GM18505 (cell line): ENCODE data around the gene HERC4.

Experiments
- ATAC-seq: cut with Tn5 transposase; IDR thresholded peaks from one replicate; pipeline ENCODE4 v1.9.1; 2021; ENCODE audit not compliant: unreplicated experiment
- POLR2A ChIP-seq: IDR thresholded peaks from 4 replicates; pipeline ENCODE4 v1.6.1; 2011; ENCODE audit warnings: borderline replicate concordance; ENCODE audit not compliant: insufficient read depth, insufficient read length; ENCODE audit errors: extremely low read depth

Gene HERC4

DNA sequence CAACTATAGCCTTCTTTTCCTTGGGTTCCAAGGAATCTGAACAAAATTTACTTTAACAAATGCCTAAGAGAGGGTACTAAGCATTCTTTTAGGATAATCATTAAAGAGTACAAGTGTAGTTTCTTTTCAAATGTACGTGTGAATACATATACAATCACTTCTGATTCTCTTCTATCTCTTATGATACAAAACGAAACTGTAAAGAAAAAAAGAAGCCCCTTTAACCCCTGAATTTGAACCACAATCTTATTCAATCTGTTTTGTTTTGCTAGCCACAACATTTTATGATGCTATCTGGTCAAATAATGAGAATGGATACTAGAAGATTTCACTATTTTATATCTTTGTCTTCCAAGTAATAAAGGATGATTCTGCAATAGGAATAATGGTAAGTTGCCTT, 141.9 kb downstream of the HERC4 start:
- TF ChIP-seq POLR2A = no peak
- ATAC-seq = no peak

DNA sequence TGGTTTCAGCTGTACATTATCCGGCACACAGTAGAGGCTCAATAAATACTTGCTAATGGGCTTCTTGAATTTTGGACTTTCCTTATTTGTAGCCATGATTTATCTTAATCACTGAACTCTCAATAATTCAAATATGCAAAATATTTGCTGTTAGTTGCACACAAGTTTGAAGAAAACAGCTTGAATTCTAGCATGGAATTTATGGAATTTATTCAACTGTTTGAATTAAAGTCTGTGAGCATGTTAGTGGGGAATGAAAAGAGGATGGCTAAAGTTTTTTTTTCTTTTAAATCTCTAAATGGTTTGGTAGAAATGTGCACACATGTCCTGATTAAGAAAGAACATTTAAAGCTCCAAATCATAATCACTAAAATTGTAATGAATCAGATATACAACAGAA, 148.1 kb downstream of the HERC4 start:
- no peak for TF ChIP-seq POLR2A
- no peak for ATAC-seq

DNA sequence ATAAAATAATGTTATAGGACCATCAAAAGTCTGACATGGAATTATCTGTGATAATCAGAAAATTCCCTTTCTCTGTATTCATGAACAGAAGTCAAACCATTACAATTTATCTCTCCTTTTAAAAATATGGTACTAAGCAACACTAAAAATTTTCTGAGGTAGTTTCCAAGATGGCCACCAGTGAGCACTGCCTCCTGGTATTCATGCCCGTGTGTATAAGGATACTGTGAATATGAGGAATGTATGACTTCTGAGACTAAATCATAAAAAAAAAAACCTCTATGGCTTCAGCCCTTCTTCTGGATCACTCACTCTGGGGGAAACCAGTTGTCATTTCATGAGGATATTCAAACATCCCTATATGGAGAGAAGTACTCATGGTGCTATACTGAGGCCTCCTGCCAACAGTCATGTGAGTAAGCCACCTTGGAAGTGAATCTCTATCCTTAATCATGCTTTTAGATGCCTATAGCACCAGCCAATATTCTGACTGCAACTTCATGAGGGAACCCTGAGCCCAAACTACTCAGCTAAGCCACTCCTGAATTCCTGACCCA, 149.6 kb downstream of the HERC4 start:
- ATAC-seq = no peak
- no peak for TF ChIP-seq POLR2A

DNA sequence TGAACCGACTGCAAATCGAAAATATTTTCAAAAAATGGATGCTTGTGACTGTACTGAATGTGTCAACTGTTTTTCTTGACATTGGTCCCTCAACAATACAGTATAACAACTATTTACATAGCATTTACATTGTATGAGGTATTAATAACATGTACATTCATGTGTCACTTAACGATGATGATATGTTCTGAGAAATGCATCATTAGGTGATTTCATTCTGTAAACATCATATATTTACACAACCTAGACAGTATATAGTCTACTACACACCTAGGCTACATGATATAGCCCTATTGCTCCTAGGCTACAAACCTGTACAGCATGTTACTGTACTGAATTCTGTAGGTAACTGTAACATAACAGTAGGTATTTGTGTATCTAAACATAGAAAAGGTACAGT, 150.9 kb downstream of the HERC4 start:
- TF ChIP-seq POLR2A = no peak
- ATAC-seq = no peak

DNA sequence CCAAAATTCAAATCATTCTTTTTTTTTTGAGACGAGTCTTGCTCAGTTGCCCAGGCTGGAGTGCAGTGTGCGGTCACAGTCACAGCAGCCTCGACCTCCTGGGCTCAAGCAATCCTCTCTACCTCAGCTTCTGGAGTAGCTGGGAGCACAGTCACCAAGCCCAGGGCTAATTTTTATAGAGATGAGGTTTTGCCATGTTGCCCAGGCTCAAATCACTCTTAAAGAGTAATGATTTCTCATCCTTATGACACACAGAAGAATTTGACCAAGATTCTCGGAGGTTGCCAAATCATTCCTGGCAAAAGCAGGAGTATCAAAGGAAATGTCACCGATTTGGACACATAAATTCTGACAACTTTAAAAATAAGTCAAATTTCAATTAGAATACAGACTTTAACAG, 151.5 kb downstream of the HERC4 start:
- TF ChIP-seq POLR2A = no peak

DNA sequence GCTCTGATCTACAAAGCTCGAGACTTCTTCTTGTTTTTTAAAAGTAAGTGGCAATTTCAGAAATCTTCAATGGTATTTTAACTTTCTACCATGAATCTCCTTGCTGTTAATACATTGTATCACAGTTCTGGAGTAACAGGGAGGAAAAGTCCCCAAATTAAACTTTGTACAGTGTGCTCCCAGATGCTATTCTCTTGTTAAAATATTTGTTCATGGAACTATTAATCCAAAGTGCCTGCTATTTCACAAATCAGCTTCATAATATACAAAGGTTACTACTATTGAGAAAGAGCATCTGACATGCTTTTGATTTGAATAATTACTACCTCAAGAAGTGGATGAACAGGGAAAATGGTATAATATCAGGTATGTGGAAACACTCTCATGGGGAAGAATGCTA, 154.0 kb downstream of the HERC4 start:
- no peak for TF ChIP-seq POLR2A
- ATAC-seq = no peak

More for the DNA sequence above, 151.5 kb downstream of the HERC4 start:
- ATAC-seq = no peak

DNA sequence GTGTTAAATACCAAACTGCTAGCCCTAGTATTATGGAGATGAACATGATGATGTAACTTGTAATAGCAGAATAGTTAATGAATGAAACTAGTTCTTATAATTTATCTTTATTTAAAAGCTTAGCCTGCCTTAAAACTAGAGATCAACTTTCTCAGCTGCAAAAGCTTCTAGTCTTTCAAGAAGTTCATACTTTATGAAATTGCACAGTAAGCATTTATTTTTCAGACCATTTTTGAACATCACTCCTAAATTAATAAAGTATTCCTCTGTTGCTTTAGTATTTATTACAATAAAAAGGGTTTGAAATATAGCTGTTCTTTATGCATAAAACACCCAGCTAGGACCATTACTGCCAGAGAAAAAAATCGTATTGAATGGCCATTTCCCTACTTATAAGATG, 157.4 kb downstream of the HERC4 start:
- no peak for TF ChIP-seq POLR2A
- ATAC-seq = no peak

DNA sequence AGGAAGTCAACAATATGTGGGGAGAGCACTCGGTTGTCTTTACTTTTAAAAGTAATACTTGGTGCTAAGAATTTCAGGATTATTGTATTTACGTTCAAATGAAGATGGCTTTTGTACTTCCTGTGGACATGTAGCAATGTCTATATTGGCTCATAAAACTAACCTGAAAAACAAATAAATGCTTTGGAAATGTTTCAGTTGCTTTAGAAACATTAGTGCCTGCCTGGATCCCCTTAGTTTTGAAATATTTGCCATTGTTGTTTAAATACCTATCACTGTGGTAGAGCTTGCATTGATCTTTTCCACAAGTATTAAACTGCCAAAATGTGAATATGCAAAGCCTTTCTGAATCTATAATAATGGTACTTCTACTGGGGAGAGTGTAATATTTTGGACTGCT, 157.9 kb downstream of the HERC4 start:
- no peak for ATAC-seq
- no peak for TF ChIP-seq POLR2A

DNA sequence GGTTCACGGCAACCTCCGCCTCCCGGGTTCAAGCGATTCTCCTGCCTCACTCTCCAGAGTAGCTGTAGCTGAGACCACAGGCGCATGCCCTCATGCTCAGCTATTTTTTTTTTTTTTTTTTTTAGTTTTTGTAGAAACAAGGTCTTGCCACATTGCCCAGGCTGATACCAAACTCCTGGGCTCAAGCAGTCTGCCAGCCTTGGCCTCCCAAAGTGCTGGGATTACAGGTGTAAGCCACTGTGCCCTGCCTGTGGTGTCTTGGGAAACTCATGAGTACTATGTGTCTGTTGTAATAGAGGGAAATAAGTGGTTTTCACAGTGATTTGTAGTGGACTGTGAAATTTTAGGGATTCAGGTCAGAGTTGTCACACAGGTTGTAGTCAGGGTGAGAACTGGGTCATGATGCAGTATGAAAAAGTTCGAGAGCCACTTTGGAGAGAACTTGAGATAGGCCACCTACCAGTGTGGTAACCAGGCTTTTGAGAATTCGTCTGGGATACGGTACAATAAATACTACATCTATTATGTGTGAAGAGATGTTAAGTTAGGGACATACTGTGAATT, 160.2 kb downstream of the HERC4 start:
- TF ChIP-seq POLR2A = no peak
- ATAC-seq = no peak

DNA sequence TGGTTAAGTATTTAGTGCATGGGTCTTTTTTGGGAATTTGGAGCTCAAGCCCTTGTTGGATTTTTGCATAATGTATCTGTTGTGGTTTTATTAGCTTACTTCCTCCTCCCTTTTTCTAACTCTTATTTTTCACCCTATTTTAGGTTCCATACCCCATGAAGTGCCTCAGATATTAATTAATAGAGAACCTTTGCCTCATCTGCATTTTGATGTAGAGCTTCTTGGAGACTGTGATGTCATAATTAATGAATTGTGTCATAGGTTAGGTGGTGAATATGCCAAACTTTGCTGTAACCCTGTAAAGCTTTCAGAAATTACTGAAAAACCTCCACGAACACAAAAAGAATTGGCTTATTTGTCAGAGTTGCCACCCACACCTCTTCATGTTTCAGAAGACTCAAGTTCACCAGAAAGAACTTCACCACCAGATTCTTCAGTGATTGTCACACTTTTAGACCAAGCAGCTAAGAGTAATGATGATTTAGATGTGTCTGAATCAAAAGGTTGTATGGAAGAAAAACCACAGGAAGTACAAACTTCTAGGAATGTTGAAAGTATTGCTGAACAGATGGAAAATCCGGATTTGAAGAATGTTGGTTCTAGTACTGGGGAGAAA, 162.6 kb downstream of the HERC4 start:
- no peak for ATAC-seq
- no peak for TF ChIP-seq POLR2A

DNA sequence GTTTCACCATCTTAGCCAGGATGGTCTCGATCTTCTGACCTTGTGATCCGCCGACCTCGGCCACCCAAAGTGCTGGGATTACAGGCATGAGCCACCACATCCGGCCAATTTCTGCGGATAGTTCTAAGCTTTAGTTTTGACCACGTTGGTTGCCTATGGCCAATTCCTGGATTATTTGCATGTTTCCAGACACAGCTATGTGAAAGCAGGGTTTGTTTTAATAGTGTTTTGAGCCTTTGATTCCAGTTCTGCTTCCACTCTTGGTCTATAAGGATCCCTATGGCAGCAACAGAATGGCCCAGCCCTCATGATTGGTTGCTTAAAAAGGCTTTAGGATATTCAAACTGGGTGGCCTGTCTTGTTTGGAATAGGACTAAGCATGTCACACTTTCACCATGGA, 171.5 kb downstream of the HERC4 start:
- ATAC-seq = no peak
- no peak for TF ChIP-seq POLR2A

DNA sequence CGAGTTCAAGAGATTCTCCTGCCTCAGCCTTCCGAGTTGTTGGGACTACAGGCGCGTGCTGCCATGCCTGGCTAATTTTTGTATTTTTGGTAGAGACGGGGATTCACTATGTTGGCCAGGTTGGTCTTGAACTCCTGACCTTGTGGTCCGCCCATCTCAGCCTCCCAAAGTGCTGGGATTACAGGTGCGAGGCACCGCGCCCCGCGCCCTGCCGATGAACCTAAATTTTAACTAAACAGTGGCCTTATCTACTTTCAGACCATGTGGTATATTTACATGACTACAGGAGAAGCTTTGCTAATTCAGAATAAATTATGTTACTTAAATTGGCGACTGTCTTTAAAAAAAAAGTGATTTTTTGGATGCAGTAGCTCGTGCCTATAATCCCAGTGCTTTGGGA, 181.4 kb downstream of the HERC4 start:
- TF ChIP-seq POLR2A = no peak
- no peak for ATAC-seq

DNA sequence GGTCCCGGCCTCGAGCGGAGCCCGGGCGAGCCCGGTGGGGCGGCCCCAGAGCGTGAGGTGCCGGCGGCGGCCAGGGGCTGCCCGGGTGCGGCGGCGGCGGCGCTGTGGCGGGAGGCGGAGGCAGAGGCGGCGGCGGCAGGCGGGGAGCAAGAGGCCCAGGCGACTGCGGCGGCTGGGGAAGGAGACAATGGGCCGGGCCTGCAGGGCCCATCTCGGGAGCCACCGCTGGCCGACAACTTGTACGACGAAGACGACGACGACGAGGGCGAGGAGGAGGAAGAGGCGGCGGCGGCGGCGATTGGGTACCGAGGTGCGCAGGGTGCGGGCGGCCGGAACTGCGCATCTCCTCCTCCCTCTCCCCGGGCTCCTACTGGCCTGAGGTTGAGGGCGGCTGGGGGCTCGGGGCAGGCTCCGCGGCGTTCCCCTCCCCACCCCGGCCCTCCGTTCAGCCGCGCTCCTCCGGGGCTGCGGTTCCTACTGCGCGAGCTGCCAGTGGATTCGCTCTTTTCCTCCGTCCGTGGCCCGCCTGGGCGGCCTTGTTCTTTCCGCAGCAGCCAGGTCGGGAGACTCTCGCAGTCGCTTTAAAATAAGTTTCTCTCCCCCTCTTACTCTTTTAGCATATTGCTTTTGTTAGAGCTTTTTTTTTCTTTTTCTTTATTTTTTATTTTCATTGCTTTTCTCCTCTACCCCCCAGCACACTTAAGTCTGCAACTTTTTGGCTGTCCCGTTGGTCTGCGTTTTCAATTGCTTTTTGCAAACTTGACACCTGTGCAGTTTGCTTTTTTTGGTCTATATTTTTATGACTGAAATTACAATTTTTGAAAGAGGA, 190.0 kb downstream of the HERC4 start:
- TF ChIP-seq POLR2A = peak; percentile 44
- peak; percentile 66 for ATAC-seq
